AG20443 (cell line): ENCODE measurements around the gene CMTM5.
A peak's percentile ranks its signal among the peaks of the same experiment; 100 is the strongest.
"Not testable (repeated sequence)": the region's sequence is repeated elsewhere in the genome, so short reads cannot be mapped to it uniquely, and the experiment has no call there.

Experiments
- DNase-seq: peaks from one replicate; pipeline ENCODE4 v3.0.0; 2012; ENCODE audit warnings: low spot score, mixed read lengths

CMTM5 gene

GRCh38 chr14:23378612-23379220, 1.9 kb downstream of the CMTM5 start:
- no peak for DNase-seq

GRCh38 chr14:23379366-23380196, 2.7 kb downstream of the CMTM5 start:
- peak; percentile 80 for DNase-seq

GRCh38 chr14:23380197-23380914, 3.5 kb downstream of the CMTM5 start:
- DNase-seq = no peak

- DNase-seq = no peak
Measured at GRCh38 chr14:23380976-23381375, 4.1 kb downstream of the CMTM5 start.

- no peak for DNase-seq
Measured at GRCh38 chr14:23381871-23382270, 5.0 kb downstream of the CMTM5 start.

GRCh38 chr14:23382276-23382675, 5.4 kb downstream of the CMTM5 start:
- no peak for DNase-seq

- DNase-seq = no peak
Measured at GRCh38 chr14:23382731-23383440, 6.0 kb downstream of the CMTM5 start.

GRCh38 chr14:23384364-23385080, 7.7 kb downstream of the CMTM5 start:
- no peak for DNase-seq

- no peak for DNase-seq
Measured at GRCh38 chr14:23385244-23385641, 8.4 kb downstream of the CMTM5 start.

DNA sequence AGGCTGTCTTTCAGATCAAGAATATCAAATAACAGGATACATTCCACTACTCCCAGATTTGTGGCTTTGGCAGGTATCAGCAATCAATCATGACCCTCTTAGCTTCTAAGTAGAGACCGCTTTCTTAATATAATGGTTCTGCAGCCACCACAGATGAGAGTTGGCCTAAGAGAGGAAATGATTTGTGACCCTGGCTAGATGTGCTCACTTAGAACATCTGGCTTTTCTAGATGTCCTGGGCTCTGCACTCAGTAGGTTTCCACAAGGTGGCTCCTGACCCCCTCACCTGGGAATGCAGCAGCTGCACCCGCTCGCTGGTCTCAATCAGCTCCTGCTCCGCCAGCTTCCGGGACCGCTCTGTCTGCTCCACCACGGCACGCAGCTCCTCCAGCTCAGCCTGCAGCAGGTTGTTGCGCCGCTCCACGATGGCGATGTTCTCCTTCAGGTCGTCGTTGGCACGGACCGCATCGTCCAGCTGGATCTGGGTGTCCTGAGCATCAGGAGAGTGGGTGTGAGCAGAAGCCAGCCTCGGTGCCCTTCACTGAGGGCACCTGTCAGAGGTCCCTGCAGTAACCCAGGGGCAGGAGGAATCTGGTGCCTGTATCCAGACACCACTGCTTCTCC, 8.9 kb downstream of the CMTM5 start:
- DNase-seq = no peak

DNA sequence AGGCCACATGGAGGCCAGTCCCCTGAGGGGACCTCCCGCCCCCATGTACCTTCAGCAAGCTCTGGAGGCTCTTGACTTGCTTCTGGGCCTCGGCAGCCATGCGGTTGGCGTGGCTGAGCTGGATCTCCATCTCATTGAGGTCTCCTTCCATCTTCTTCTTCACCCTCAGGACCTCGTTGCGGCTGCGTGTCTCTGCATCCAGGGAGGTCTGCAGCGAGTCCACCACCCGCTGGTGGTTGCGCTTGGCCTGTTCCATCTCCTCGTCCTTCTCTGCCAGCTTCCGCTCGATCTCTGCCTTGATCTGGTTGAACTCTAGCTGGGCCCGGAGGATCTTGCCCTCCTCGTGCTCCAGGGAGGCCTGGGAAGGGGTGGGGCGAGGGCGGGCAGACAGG, 9.4 kb downstream of the CMTM5 start:
- DNase-seq = not testable (repeated sequence)

GRCh38 chr14:23386999-23387398, 10.2 kb downstream of the CMTM5 start:
- no peak for DNase-seq

DNA sequence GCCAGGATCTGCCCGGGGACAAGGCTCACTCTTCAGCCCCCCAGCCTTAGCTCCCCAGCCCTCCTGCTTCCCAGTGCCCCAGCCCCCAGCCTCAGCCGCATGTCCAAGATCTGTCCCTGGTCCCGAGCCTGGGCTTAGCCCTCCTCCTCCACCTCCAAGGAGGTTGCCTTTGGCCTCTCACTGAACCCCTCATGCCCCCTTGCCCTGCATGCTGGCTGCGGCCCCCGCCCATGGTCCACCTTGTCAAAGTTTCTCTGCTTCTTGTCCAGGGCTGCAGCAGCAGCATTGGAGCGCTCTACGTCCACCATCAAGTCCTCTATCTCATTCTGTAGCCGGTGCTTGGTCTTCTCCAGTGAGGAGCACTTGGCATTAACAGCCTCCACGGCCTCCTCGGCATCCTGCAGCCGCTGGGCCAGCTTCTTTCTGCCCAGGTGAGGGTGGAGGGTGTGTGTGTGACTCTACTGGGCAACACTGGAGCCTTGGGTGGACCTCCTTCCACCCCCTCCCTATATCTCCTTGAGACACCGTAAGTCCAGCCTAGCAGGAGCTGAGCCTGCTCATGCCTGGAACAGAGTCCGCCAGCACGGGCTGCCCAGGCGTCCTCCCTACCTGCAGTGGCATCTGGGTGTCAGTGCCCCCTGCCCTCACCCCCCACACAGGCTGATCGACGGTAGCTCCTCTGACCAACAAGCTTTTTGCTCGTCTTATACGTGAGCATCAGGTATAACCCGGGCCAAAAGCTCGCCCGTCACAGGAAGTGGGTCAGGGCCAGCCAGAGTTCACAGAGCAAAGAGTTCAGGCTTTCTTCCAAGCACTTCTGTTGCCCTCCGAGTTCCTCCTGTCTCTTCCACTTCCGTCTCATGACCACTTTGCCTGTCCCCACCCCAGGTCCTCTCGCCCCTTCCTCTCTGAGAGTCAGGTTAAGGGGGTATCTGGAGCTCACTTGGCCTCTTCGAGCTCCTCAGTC, 11.4 kb downstream of the CMTM5 start:
- no peak for DNase-seq

- no peak for DNase-seq
Measured at GRCh38 chr14:23388996-23389395, 12.2 kb downstream of the CMTM5 start.

DNA sequence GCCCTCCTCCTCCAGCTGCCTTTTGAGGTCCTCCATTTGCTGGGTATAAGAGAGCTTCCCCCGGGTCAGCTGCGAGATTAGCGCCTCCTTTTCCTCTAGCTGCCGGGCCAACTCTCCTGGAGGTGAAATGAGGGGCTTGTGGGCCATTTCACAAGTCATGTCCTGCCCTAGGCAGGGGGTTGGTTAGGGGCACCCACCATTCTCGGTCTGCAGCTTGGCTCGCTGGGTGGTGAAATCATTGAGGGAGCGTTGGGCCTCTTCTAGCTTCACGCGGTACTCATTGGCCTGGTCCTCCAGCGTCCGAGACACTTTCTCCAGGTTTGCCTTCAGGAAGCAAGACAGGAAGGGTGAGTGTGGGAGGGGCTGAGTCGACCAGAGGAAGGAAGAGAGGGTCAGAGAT, 12.6 kb downstream of the CMTM5 start:
- DNase-seq = no peak

DNA sequence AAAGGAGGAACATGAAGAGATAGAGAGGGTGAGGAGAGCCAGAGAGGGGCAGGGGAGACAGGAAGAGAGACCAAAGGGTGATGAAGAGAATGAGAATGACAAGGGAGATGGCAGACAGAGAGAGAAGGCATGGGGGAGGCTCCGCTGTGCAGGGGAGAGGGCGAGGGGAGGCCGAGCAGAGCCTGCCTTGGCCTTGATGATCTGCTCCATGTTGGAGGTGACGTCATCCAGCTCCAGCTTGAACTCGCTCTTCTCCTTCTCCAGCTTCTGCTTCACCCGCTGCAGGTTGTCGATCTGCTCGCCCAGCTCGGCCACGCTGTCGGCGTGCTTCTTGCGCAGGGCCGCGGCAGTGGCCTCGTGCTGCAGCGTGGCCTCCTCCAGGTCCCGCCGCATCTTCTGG, 13.0 kb downstream of the CMTM5 start:
- not testable (repeated sequence) for DNase-seq

DNA sequence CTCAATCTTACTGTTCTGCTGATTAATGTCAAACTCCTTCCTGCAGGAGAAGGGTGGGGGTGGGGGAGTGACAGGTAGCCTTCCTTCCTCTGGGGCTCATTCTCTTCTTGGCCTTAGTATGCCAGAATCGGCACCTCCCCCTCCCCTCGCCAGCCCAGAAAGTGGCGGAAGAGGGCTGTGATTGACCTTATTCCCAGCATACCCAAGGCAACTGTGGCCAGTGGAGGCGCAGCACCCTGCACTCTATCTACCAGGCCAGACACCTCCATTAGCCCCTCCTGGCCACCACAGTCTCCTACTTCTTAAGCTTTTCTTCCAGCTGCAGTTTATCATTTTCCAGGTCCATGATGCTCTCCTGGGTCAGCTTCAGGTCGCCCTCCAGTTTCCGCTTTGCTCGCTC, 15.8 kb downstream of the CMTM5 start:
- no peak for DNase-seq

DNA sequence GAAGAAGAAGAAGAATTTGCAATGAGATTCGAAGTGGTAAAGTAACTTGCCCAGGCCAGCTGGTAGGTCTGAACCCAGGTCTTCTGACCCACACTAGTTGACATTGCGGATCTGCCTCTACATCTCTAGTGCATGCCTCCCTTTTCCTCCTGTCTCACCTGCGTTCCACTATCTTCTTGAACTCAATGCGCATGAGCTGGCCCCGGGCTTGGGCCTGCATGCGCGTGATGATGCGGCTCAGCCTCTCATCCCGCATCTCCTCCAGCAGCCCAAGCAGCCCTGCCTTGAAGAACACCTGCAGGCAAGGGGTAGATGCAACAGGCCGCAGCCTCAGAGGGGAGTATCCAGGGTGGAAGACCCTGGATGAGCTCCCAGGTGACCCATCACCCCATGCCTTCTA, 19.3 kb downstream of the CMTM5 start:
- no peak for DNase-seq

GRCh38 chr14:23396781-23397407, 20.0 kb downstream of the CMTM5 start:
- DNase-seq = no peak

DNA sequence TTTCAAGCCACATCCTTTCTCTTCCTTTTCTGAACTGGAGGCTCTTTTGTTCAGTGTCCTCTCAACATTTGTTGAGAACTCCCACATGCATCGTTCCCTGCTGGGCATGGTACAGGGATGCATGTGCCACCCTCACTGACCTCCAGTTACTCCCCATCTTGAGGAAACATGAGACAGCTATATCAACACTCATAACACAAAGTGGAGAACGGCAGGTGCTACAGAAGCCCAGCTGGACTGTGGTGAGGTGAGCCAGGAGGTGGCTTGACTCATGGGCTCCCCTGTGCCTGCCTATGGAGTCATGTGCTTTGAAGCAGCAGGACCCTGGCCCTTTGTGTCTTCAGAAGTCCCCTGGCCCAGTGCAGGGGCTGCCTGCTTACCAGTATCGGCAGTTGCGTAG, 21.5 kb downstream of the CMTM5 start:
- no peak for DNase-seq
